Thyroid gland (tissue), 4 donors: ENCODE data around the gene BBLN.

Experiments
- POLR2A ChIP-seq, 2 donors: fragments of 450-650 bp; IDR thresholded peaks; one replicate each; pipeline ENCODE4 v1.6.1; 2017; ENCODE audit warnings: antibody characterized with exemption in 2 of 2, mild to moderate bottlenecking in 2 of 2, moderate library complexity in 1 of 2
- TF ChIP-seq, protein P1 (sequence below), 6 experiments: fragments of 200-600 bp in 3 of 6; fragments of 450-650 bp in 3 of 6; sonication (generic) in 3 of 6; IDR thresholded peaks; one replicate each; pipeline ENCODE4 v1.5.1; 2016 to 2019; ENCODE audit warnings: antibody characterized with exemption in 6 of 6, mild to moderate bottlenecking in 2 of 6, inconsistent platforms in 1 of 6, moderate library complexity in 1 of 6

- TF ChIP-seq POLR2A (IDR thresholded peaks at IDR 0.05), result no peak
- TF ChIP-seq, protein P1, sequence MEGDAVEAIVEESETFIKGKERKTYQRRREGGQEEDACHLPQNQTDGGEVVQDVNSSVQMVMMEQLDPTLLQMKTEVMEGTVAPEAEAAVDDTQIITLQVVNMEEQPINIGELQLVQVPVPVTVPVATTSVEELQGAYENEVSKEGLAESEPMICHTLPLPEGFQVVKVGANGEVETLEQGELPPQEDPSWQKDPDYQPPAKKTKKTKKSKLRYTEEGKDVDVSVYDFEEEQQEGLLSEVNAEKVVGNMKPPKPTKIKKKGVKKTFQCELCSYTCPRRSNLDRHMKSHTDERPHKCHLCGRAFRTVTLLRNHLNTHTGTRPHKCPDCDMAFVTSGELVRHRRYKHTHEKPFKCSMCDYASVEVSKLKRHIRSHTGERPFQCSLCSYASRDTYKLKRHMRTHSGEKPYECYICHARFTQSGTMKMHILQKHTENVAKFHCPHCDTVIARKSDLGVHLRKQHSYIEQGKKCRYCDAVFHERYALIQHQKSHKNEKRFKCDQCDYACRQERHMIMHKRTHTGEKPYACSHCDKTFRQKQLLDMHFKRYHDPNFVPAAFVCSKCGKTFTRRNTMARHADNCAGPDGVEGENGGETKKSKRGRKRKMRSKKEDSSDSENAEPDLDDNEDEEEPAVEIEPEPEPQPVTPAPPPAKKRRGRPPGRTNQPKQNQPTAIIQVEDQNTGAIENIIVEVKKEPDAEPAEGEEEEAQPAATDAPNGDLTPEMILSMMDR (IDR thresholded peaks at IDR 0.05), result no peak
Measured at GRCh38 chr9:128149001-128149701, 10.9 kb upstream of the BBLN start, which contains the start of gene LCN2.
